HG03064 (cell line): ENCODE measurements around the gene DIAPH3.

Experiments used
- ATAC-seq: cut with Tn5 transposase; IDR thresholded peaks from one replicate; pipeline ENCODE4 v1.9.1; 2021; ENCODE audit warnings: low read depth; ENCODE audit not compliant: unreplicated experiment

Gene DIAPH3

GRCh38 chr13:60155978-60156377, 7.8 kb downstream of the DIAPH3 start:
- no peak for ATAC-seq

- ATAC-seq = no peak
These were observed 10.8 kb downstream of the DIAPH3 start for GRCh38 chr13:60152904-60153303.

- ATAC-seq = no peak
These were observed 11.6 kb downstream of the DIAPH3 start for GRCh38 chr13:60152114-60152513.

- ATAC-seq = no peak
These were observed 13.2 kb downstream of the DIAPH3 start for GRCh38 chr13:60150538-60150937.

GRCh38 chr13:60148918-60149317, 14.8 kb downstream of the DIAPH3 start:
- ATAC-seq = no peak

GRCh38 chr13:60147361-60147760, 16.4 kb downstream of the DIAPH3 start:
- no peak for ATAC-seq

- ATAC-seq = no peak
These were observed 17.3 kb downstream of the DIAPH3 start for GRCh38 chr13:60146471-60146870.

GRCh38 chr13:60143775-60144174, 20.0 kb downstream of the DIAPH3 start:
- no peak for ATAC-seq

- no peak for ATAC-seq
These were observed 24.5 kb downstream of the DIAPH3 start for GRCh38 chr13:60139272-60139671.

GRCh38 chr13:60138674-60139073, 25.1 kb downstream of the DIAPH3 start:
- ATAC-seq = no peak

- no peak for ATAC-seq
These were observed 25.7 kb downstream of the DIAPH3 start for GRCh38 chr13:60137911-60138560.

- ATAC-seq = no peak
These were observed 28.4 kb downstream of the DIAPH3 start for GRCh38 chr13:60135344-60135743.

GRCh38 chr13:60134376-60134775, 29.4 kb downstream of the DIAPH3 start:
- no peak for ATAC-seq

GRCh38 chr13:60121337-60121687, 42.4 kb downstream of the DIAPH3 start:
- no peak for ATAC-seq

- no peak for ATAC-seq
These were observed 43.0 kb downstream of the DIAPH3 start for GRCh38 chr13:60120617-60121336.

GRCh38 chr13:60118696-60119400, 44.9 kb downstream of the DIAPH3 start:
- no peak for ATAC-seq

GRCh38 chr13:60114499-60115028, 49.2 kb downstream of the DIAPH3 start:
- ATAC-seq = no peak

GRCh38 chr13:60112771-60113170, 51.0 kb downstream of the DIAPH3 start:
- no peak for ATAC-seq

GRCh38 chr13:60111691-60112090, 52.0 kb downstream of the DIAPH3 start:
- no peak for ATAC-seq

- ATAC-seq = no peak
These were observed 54.4 kb downstream of the DIAPH3 start for GRCh38 chr13:60109285-60109684.

- no peak for ATAC-seq
These were observed 55.1 kb downstream of the DIAPH3 start for GRCh38 chr13:60108589-60108988.
